ENCODE results near the gene STPG1.
A peak's percentile ranks its signal among the peaks of the same experiment; 100 is the strongest.

The STPG1 gene

GRCh38 chr1:24392982-24393650 lies 20.5 kb downstream of the STPG1 start:
- no peak for DNase-seq (ENCODE audit: low read depth in 2 of 2)

- DNase-seq (ENCODE audit: low read depth in 2 of 2): no peak
Measured at GRCh38 chr1:24392604-24392946, 21.0 kb downstream of the STPG1 start.

GRCh38 chr1:24391882-24392603 lies 21.5 kb downstream of the STPG1 start:
- no peak for DNase-seq (ENCODE audit: low read depth in 2 of 2)

GRCh38 chr1:24390924-24391782 lies 22.4 kb downstream of the STPG1 start:
- DNase-seq (ENCODE audit: low read depth in 2 of 2): peak in 1 of 2 donors; percentile 50

DNA sequence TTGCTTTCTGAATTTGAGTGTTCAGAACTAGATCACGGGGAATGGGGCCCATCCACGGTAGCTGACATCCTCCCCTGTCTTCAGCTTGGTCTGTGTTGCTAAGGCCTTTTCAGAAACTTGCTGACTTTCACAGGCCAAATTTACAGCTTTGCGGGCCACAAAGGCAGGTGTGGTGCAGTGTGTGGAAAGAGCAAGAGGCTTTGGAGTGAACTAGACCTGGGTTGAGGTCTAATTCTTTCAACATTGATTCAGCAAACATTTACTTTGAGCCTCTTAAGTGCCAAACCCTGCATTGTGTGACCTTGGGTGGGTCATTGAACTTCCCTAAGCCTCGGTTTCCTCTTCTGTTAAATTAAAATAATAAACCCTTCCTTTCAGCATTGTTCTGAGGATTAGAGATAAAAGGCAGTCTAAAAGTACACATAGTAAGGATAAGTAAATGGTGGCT lies 24.3 kb downstream of the STPG1 start:
- DNase-seq (ENCODE audit: low read depth in 2 of 2): no peak

DNA sequence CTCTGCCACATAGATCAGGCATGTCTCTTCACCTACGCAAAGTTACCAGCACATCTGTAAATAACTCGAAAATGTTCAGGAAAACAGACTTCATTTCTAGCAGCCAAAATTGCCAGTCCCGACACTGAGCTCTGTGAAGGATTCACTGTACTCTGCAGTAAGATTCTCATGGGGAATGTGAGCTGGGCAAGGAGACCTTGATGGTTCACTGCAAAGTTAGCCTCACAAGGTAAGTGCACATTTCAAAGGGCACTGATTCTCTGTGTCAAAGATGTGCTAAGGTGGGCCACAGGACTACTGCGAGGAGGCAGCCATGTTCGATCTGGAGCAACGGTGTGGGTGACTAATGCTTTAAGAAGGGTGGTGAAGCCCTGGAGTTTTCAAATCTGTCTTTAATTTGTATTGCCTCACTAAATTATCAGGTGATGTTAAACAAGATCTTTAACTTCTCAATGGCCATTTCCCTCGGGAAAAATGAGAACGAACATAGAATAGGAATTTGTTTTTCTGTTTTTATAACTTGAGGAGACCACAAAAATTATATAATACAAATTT lies 25.2 kb downstream of the STPG1 start:
- no peak for DNase-seq (ENCODE audit: low read depth in 2 of 2)

- no peak for DNase-seq (ENCODE audit: low read depth in 2 of 2)
Measured at GRCh38 chr1:24387636-24388175, 25.9 kb downstream of the STPG1 start.

DNA sequence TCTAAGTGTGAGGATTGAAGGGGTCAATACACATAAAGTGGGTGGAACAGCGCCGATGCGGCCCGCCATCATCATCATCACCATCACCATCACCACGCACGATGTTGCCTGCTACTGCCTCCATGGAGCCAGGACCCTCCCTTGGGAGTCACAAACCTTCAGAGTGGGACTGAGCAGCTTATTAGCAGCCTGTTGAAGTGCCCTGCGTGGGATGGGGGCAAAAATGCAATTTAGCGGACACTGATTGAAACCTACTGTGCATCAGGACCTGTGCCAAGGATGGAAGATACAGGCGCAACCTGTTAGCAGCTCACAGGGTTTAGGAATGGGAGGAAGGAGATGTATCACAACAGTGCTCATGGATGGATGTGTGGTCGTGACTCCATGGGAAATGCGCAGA lies 26.7 kb downstream of the STPG1 start:
- no peak for DNase-seq (ENCODE audit: low read depth in 2 of 2)

DNA sequence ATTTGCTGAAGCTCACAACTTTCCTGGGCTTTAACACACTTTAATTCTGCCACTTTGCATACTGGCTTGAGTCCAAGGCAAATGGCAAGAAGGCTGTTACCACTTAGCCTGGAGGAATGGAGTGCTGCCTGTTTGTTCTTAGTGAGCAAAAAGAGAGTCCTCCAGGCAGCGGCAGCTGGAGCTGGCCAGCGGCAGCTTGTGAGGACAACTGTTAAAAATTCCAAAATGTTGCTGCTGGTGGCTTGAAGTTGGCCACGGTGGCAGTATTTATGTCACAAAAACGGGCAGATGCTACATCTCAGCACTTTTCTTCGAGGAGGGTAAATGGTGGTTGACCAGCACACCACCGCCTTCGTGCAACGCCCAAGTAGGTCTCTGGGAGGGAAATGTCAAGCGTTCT lies 27.3 kb downstream of the STPG1 start:
- no peak for DNase-seq (ENCODE audit: low read depth in 2 of 2)

DNA sequence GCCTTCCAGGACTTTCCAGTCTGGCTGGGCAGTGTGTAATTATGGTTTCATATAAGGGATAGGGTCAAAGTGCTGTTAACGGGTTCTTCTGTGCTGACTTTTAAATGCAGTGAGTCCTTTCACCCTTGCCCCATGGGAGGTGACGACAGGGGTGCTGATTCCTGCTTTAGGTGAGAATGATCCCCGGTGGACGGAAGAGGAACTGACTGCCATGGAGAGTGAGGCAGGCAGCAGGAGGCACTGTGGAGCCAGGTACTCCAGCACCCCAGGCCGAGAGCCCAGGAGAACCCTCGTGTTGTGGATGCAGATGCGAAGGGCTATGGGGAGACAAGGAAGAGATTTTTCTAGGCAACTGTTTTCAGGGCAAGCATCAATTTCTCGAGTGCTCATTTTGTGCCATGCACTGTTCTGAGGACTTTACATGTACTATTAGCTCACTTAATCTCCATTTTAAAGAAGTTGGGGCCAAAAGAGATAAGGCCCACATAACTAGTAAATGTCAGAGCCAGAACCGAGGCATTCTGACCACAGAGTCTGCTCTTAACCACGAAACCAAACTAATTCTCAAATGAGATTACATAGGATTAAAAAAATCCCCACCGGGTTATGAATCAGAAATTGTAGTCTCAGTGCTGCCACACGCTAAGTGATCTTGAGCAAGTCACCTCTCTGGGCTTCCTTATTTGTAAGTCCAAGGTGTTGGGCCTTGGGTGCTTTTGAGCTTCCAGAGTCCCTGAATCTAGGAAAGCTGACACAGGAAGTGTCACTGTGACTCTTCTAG lies 28.2 kb downstream of the STPG1 start:
- no peak for DNase-seq (ENCODE audit: low read depth in 2 of 2)

GRCh38 chr1:24384251-24385090 lies 29.1 kb downstream of the STPG1 start:
- no peak for DNase-seq (ENCODE audit: low read depth in 2 of 2)

GRCh38 chr1:24383381-24383940 lies 30.1 kb downstream of the STPG1 start:
- no peak for DNase-seq (ENCODE audit: low read depth in 2 of 2)

DNA sequence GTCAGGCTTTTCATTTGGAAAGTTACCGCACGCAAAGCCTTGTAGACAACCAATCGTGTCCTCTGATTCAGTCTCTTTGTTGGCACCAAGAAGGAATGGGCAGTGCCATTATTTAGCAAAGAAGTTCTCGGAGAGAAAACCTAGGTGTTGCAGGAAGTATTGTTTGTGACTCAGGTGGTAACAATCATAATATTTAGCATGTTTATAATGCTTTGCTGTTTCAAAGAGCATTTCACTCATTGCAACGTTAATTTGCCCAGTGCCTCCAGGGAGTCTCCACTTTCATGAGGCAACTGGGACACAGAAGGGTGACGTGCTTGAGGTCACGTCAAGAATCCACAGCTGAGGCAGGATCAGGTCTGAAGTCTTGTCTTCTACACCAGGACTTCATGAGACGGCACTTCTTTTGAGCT lies 31.4 kb downstream of the STPG1 start:
- no peak for DNase-seq (ENCODE audit: low read depth in 2 of 2)

DNA sequence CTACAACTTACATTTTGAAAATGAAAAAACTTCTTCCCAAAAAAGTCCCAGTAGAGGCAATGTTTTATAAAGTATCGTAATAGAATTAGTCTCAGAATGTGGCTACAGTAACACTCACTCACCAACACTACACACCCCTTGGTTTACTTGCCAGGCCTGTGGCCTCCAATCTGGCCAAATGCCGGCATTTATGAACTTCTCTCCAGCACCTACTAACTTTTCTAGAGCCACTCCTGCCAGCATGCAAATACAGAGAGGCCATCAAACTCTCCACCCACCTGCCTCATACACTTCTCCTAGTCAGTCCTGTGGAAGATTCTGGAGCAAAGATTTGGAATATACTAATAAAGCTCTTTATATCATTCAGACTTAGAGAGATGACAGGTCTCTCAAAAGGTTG lies 32.3 kb downstream of the STPG1 start:
- no peak for DNase-seq (ENCODE audit: low read depth in 2 of 2)

GRCh38 chr1:24380508-24380907 lies 33.1 kb downstream of the STPG1 start:
- no peak for DNase-seq (ENCODE audit: low read depth in 2 of 2)

- no peak for DNase-seq (ENCODE audit: low read depth in 2 of 2)
Measured at GRCh38 chr1:24379733-24380315, 33.8 kb downstream of the STPG1 start.

DNA sequence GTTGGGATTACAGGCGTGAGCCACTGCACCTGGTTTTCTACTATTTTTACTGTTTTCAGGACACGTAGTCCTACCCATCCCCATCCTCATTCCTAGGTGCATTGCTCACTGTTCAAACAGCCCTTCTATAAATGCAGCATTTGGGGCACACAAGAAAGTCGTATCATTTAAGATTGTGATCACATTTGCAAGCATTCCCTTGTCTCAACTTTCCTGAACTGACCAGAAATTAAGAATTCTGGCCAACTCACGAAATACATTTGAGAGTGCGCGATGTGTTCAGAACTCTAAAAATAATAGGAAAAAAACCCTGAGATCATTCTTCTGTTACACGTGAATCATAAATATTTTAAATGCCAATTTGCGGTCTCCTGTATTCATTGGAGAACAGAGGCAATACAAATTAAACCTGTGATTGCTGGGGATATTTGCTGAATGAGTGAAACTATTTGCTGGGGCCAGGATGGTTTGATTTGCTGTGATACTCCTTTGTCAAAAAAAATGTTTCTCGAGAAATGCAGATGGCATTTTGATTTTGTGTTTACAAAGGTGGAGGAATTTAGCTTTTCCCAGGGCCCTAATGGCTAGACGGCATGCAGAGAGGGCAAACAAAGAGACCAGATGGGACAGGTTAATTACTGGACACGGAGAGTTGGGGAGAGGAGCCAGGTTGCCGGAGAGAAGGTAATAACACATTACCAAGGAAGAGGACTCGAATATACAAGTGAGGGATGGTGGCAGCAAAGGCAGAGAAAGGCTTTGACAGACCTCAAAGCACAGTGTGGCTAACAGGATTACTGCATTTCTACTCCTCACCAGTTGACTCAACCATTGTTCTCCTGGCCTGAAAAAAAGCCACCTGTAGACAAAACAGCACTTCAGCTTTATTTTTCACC lies 38.4 kb downstream of the STPG1 start:
- no peak for DNase-seq (ENCODE audit: low read depth in 2 of 2)

DNA sequence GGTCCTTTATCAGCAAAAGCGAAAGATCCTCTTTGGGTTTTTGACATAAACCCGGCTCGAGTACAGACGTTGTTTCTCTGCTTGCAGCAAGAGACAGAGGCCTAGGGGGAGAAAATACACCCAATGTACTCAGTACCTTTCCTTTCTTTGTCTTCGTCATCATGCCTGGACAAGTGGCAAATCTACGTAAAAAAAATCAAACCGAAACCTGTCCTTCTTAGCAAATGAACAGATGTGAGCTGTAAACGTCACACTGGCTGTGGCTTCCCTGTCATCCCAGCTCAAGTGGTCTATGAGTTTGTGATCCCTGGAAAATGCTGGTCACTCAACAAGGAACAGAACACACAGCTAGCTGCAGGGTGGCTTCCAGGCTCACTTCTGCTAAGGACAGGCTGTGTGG lies 39.9 kb downstream of the STPG1 start:
- no peak for DNase-seq (ENCODE audit: low read depth in 2 of 2)

DNA sequence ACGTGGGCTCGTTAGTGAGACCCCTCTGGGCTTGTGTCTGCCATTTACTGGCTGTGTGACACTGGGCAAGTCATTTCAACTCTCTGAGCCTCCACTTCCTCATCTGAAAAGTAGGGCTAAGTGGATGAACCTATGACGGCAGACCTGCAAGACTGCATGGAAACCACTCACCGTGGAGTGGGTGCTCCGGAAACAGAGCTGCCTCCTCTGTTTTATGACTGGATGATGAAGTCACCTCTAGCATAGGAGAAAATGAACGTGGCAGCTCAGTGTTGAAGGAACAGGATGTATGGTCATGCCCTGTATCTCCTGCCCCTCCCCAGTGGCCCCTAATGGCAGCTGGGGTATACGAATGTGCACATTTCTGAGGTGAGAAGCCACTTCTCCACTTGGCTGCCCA lies 40.5 kb downstream of the STPG1 start:
- DNase-seq (ENCODE audit: low read depth in 2 of 2): no peak

Measured in stimulated activated CD8-positive, alpha-beta memory T cell treated with anti-CD3 and anti-CD28 coated beads, Interleukin-2, amount 100 ng/mL, for 1 hour (primary cell).